ENCODE results near the gene ATRAID. TPM values are rescaled to one million over a fixed set of nuclear protein-coding genes. Genes with fewer than 3 reads are reported as not detected.
A peak's percentile ranks its signal among the peaks of the same experiment; 100 is the strongest.

Gene ATRAID
- total RNA-seq, 3 donors from 2014 or later = 82.0 to 88.8 (median 85.2) TPM

DNA sequence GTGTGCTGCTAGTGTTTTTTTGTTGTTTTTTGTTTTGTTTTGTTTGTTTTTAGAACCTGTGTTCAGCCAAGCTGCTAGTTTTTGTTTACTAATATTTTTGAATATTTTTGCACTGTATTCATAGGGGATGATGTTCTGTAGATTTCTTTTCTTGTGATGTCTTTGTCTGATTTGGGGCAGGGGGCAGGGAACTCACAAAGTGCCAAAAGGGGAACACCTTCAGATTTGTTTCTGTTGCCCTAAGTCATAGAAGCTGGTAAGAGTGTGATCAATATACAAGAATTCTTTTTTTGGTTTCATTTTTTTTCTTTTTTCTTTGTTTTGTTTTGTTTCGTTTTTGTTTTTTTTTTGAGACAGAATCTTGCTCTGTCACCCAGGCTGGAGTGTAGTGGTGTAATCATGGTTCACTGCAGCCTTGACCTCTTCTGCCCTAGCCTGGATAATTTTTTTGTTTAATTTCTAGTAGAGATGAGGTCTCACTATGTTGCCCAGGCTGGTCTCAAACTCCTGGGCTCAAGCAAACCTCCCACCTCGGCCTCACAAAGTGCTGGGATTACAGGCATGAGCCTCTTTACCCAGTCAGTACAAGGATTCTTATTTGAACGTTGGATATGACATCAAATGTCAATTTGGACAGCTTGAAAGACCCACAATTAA is 32.4 kb upstream of the ATRAID start:
- intact Hi-C loops (cut with DNase I, micrococcal nuclease) = no loop called here

DNA sequence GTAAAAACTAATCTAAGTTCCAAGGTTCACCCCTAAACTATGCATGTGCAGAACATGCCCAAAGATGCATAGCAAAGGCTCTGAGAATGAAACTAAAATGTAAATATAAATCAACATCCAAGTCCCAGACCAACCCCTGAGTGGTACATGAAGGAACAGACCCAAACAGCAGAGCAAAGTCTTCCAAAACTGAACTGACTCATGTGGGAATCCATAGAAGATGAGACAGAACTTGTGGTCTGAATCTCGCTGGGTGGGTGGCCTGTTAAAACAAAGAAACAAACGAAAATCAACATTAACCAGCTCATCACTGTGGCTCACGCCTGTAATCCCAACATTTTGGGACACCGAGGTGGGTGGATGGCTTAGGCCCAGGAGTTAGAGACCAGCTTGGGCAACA is 29.5 kb upstream of the ATRAID start:
- Histone ChIP-seq H3K4me3 (no peak overlapping the region), H3K4me1 (ENCODE audit: low read depth) (no peaks in the 10 kb centered on the region), H3K9me3 (no peaks in the 10 kb centered on the region), H3K36me3 (ENCODE audit: low read depth) (no peaks in the 10 kb centered on the region)
- intact Hi-C loops (cut with DNase I, micrococcal nuclease) = no loop called here
- peak; percentile 20 for ATAC-seq
- no peak for TF ChIP-seq CTCF (IDR thresholded peaks at IDR 0.05)
- no peak for DNase-seq

More for the DNA sequence above, 32.4 kb upstream of the ATRAID start:
- ATAC-seq (no peak), DNase-seq (no peak)
- Histone ChIP-seq H3K4me1 (ENCODE audit: low read depth) (no peaks in the 10 kb centered on the region), H3K4me3 (no peak overlapping the region), H3K9me3 (no peaks in the 10 kb centered on the region), H3K36me3 (ENCODE audit: low read depth) (no peaks in the 10 kb centered on the region)
- no peak for TF ChIP-seq CTCF (IDR thresholded peaks at IDR 0.05)

GRCh38 chr2:27184115-27184514 is 27.7 kb upstream of the ATRAID start:
- no peak for ATAC-seq

DNA sequence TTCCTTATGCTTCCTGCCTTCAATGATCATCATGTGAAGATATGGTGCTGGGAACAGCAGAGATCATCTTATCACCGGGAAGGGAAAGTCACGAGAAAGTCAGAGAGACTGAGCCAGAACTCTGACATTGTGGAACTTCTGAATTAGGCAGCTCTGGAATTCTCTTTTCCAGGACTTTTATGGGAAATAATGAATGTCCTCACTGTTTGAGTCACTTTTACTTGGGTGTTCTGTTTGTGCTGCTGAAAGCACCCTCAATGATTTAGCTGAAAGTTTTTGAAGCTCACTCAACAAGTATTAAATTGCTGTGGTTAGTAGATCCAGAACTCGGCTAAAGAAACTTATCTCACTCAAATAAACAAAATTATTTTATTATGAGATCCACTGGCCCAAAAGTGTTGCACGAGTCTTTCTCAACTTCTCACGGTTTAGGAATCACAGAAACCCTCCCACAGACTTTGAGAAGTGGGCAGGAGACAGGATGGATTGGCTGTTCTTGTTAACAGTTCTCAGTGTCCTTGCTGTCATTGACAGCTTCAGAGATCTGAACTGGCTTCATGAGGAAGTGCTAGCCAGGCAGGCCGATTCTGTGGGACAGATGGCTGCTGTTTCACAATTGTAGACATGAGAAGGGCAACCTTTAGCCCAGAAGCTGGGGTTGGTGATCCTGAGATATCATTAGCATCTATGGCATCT is 26.4 kb upstream of the ATRAID start:
- intact Hi-C loops (cut with DNase I, micrococcal nuclease) = no loop called here
- Histone ChIP-seq H3K9me3 (no peaks in the 10 kb centered on the region), H3K4me3 (no peak overlapping the region), H3K4me1 (ENCODE audit: low read depth) (no peaks in the 10 kb centered on the region), H3K36me3 (ENCODE audit: low read depth) (no peaks in the 10 kb centered on the region)
- peak in 1 of 3 donors; percentile 31 for DNase-seq
- TF ChIP-seq CTCF (IDR thresholded peaks at IDR 0.05) = no peak
- peak; percentile 77 for ATAC-seq

More at GRCh38 chr2:27184115-27184514, 27.7 kb upstream of the ATRAID start:
- intact Hi-C loops (cut with DNase I, micrococcal nuclease) = no loop called here
- Histone ChIP-seq H3K4me1 (ENCODE audit: low read depth) (no peaks in the 10 kb centered on the region), H3K36me3 (ENCODE audit: low read depth) (no peaks in the 10 kb centered on the region), H3K4me3 (no peak overlapping the region), H3K9me3 (no peaks in the 10 kb centered on the region)
- DNase-seq = no peak
- TF ChIP-seq CTCF (IDR thresholded peaks at IDR 0.05) = no peak

DNA sequence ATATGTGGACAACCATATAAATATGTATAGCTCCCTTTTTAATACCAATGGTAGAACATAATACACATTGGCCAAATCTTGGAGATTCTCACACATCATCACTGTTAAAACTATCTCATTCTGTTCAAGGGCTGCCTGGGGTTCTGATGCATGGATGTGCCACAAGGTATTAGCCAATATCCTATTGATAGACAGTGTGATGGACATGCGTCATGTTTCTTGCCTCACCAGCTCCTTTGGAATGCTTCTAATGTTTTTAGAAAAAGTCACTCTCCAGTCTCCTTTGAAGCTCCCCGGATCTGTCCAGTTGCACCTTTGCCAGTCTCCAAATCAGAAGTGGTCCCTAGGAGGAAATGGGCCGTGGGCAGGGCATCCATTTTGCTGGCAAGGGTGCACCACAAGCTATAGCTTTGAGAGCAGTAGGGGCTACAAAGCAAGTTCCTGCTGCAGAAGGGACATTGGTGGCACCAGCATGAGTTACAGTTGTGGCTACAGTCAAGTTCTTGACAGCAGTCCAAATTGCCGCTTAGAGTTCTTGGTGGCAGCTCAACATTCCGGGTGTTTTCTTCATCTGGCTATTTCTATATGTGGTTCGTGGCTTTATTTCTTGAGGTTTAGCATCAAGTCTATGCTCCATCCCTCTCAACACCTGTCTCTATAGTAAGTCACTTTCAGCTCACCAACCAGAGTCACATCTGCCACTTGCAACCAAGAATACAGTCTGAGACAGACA is 25.1 kb upstream of the ATRAID start:
- intact Hi-C loops (cut with DNase I, micrococcal nuclease) = no loop called here
- Histone ChIP-seq H3K9me3 (no peaks in the 10 kb centered on the region), H3K4me1 (ENCODE audit: low read depth) (no peaks in the 10 kb centered on the region), H3K4me3 (no peak overlapping the region), H3K36me3 (ENCODE audit: low read depth) (no peaks in the 10 kb centered on the region)
- no peak for TF ChIP-seq CTCF (IDR thresholded peaks at IDR 0.05)
- DNase-seq (no peak), ATAC-seq (no peak)
